Activated CD4-positive, alpha-beta memory T cell treated with anti-CD3 and anti-CD28 coated beads, Interleukin-2, amount 10 ng/mL, durations not matched to agents 7 days and 5 days (primary cell): ENCODE results near the gene OGFOD3. TPM values are rescaled to one million over a fixed set of nuclear protein-coding genes. Genes with fewer than 3 reads are reported as not detected.

Source experiments
- CTCF ChIA-PET: fragments of 350-600 bp; sonication (Branson Sonifier 250); formaldehyde crosslinking; loops from one replicate; lab custom pipeline; 2021; ENCODE audit warnings: antibody characterized with exemption, inconsistent platforms; lab: Charles Lee
- POLR2A ChIA-PET: fragments of 350-600 bp; sonication (Branson Sonifier 250); formaldehyde crosslinking; loops from one replicate; lab custom pipeline; 2021; ENCODE audit warnings: antibody characterized with exemption; lab: Charles Lee
- DNase-seq: peaks from one replicate; pipeline ENCODE4 v3.0.0-alpha.2; 2020
- H3K27ac Mint-ChIP-seq: one replicate; pipeline ENCODE4 v1.8.0; 2021; ENCODE audit warnings: mild to moderate bottlenecking, mixed read lengths
- H3K27me3 Mint-ChIP-seq: one replicate; pipeline ENCODE4 v1.8.0; 2021; ENCODE audit warnings: mixed read lengths
- H3K36me3 Mint-ChIP-seq: one replicate; pipeline ENCODE4 v1.8.0; 2021; ENCODE audit warnings: low read depth, mixed read lengths
- H3K4me1 Mint-ChIP-seq: one replicate; pipeline ENCODE4 v1.8.0; 2021; ENCODE audit warnings: mixed read lengths
- H3K4me3 Mint-ChIP-seq: one replicate; pipeline ENCODE4 v1.8.0; 2021; ENCODE audit warnings: mild to moderate bottlenecking, mixed read lengths
- H3K9me3 Mint-ChIP-seq: one replicate; pipeline ENCODE4 v1.8.0; 2021; ENCODE audit warnings: mixed read lengths
- total RNA-seq, 2 experiments: library from RNA; stranded (reverse); gene quantifications; one replicate each; pipeline ENCODE4 v1.2.3, GENCODE V29; 2021

OGFOD3 gene
- total RNA-seq, 2 experiments from 2014 or later: 26.7 to 29.4 TPM

DNA sequence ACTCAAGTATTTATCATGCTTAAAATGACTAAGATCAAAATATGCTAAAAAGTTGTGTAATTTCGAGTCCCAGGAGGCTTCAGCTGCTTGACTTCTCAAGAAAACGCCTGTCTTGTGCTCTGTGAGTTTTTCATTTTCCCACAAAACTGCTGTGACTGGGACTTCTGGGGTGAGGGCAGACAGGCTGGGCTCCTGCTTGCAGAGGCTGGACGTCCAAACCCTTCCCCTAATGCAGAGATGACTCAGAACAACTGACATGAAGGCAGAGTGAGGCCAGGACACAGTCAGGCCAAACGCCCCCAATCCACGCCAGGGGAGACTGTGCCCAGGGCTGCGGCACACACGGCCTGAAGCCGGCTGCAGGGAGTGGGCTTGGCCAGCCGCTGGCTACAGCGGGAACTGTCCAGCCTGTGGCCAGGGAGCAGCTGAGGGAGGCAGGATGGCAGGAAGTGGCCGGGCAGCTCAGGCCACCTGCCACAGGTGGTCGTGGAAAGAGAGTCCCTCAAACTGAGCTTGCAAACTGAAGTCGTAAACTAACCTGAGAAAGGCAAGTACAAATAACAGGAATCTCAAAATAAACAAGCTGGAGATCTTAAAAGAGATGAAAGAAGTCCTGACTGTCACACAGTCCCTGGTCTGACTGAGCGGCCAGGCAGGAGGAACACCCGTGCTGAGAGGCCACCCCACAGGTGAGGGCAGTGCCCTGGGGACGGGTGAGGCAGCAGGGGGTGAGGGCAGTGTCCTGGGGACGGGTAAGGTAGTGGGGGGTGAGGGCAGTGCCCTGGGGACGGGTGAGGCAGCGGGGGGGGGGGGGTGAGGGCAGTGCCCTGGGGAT is 21.6 kb downstream of the OGFOD3 start:
- Mint-ChIP-seq H3K4me3 (no peak overlapping the region), H3K4me1 (peaks cover 16% of the 10 kb centered on the region), H3K27ac (no peak overlapping the region), H3K36me3 (peaks cover 7% of the 10 kb centered on the region), H3K9me3 (no peaks in the 10 kb centered on the region), H3K27me3 (no peaks in the 10 kb centered on the region)
- DNase-seq: no peak
- CTCF ChIA-PET: no interaction called here
- POLR2A ChIA-PET: no interaction called here

DNA sequence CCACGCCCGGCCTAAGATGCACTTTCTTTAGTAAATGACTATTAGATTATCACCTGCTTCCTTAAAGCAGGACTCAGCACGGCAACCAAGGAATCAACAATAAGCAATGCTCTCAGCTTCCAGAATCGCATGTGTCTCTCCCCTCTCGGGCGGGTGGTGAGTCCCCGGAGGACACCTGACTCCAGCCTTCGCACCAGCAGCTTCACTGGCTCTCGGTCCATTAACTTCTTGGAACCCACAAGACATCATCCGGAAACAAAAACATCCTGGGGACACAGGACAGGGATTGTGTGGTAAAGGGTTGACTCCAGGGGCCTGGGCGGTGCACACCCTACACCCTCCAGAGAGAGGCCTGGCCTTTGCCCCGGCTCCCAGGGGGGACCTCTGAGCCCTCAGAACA is 24.1 kb downstream of the OGFOD3 start:
- ChIA-PET POLR2A (no interaction called here), CTCF (no interaction called here)
- Mint-ChIP-seq H3K36me3 (peaks cover 3% of the 10 kb centered on the region), H3K9me3 (no peaks in the 10 kb centered on the region), H3K27me3 (no peaks in the 10 kb centered on the region), H3K27ac (no peak overlapping the region), H3K4me1 (no peaks in the 10 kb centered on the region), H3K4me3 (no peak overlapping the region)
- no peak for DNase-seq

DNA sequence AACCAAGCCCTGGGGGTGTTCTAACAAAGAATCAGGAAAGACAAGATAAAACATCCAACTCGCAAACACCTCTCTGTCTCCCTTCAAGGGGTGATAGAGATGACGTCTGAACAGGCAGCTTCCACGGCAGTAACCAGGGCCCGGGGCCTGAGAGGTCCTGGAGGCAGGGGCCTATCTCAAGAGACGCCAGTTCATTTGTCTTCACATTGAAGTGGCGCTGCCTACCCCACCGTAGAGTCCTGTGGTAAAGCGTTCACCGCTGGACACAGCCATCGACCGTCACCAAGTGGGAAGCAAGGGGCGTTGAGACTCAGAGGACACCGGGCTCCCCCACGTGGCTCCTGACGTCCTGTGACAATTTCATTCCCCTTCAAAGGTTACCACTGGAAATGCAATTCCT is 25.4 kb downstream of the OGFOD3 start:
- Mint-ChIP-seq H3K27me3 (no peaks in the 10 kb centered on the region), H3K27ac (no peak overlapping the region), H3K36me3 (peaks cover 3% of the 10 kb centered on the region), H3K9me3 (no peaks in the 10 kb centered on the region), H3K4me1 (no peaks in the 10 kb centered on the region), H3K4me3 (no peak overlapping the region)
- ChIA-PET CTCF (no interaction called here), POLR2A (no interaction called here)
- no peak for DNase-seq

DNA sequence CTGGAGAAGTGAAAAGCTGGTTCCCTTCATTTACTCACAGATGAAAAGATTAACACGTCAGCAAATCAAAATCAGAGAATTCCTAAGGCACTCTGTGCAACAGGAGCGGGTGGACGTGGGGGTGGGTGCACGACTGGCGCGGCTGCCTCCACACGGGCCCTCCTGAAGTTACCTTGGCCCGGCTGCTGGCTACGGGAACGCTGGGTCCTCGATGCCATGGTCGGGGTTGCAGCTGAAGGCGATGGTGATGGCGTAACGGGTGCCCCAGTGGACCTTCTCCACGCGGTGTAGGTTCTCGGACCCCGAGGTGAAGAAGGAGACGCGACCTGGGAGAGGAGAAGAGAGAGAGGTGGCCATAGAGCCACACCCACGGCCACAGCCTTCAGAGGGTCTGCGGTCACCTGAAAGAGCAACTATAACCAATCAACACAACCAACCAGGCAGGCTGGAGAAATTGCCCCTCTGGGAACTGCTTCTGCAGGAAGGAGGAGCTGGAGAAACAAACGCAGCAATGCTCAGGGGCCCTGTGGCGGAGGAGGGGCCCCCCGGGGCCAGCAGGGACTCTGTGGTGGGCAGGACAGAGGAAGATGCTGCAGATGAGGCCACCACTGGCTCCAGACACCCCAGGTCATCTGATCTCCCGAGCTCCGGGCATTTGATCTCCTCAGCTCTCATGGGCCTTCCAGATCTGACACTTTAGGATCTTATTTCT is 26.0 kb downstream of the OGFOD3 start:
- ChIA-PET POLR2A (no interaction called here), CTCF (interaction anchor here (0.6 kb wide), 1 partner anchor 10 kb away, joined by 3 read pairs; no protein-coding TSS in a partner anchor)
- no peak overlapping the region for H3K27ac Mint-ChIP-seq
- H3K36me3 Mint-ChIP-seq: peaks cover 3% of the 10 kb centered on the region
- no peaks in the 10 kb centered on the region for H3K27me3 Mint-ChIP-seq
- H3K9me3 Mint-ChIP-seq: no peaks in the 10 kb centered on the region
- H3K4me1 Mint-ChIP-seq: peaks cover 1% of the 10 kb centered on the region
- no peak overlapping the region for H3K4me3 Mint-ChIP-seq
- no peak for DNase-seq

DNA sequence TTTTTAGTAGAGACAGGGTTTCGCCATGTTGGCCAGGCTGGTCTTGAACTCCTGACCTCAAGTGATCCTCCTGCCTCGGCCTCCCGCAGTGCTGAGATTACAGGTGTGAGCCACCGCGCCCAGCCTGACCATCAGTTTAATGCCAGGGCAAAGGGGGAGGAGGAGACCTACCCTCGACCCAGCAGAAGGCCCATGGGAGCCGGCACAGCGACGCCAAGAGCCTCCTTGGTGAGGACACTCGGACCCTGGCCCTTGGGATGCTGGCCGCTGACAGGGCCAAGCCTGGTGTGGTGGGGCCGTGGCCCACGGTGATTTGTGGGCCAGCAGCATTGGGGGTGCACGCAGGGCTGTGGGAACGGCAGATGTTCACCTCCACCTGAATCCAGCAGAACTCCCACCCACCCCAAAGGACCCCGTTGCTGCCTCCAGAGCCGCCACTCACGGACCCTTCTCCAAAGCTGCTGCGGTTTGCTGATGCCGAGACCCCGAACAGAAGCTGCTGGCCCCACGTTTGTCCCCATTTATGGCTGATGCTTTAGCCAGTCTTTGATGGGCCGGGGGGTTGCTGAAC is 26.8 kb downstream of the OGFOD3 start:
- no peak for DNase-seq

DNA sequence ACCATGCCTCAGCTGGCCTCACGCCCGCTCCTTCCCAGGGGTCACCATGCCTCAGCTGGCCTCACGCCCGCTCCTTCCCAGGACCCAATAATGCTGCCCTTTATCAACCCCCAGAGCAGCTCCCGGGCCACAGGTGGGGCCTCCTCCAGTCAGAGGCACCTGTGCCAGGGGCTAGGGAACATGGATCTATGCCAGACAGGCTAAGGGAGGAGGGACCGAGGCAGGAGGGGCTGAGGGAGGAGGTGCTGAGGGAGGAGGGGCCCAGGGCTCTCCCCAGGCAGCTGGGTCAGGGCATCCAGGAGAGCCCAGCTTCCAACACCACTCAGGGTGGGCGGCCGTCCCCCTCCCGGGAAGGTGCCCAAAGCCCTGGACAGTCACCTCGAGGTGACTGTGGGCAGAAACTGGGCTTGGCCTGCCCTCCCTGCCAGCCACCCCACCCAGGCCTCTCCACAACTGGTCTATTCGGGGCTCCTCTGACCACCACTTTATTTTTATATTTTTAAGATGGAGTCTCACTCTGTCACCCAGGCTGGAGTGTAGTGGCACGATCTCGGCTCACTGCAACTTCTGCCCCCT is 27.4 kb downstream of the OGFOD3 start:
- peaks cover 3% of the 10 kb centered on the region for H3K36me3 Mint-ChIP-seq
- no peak overlapping the region for H3K27ac Mint-ChIP-seq
- H3K4me1 Mint-ChIP-seq: peaks cover 1% of the 10 kb centered on the region
- POLR2A ChIA-PET: no interaction called here
- H3K27me3 Mint-ChIP-seq: no peaks in the 10 kb centered on the region
- CTCF ChIA-PET: no interaction called here
- DNase-seq: no peak
- no peaks in the 10 kb centered on the region for H3K9me3 Mint-ChIP-seq
- no peak overlapping the region for H3K4me3 Mint-ChIP-seq

More for the DNA sequence above, 26.8 kb downstream of the OGFOD3 start:
- CTCF ChIA-PET: no interaction called here
- H3K4me1 Mint-ChIP-seq: peaks cover 1% of the 10 kb centered on the region
- POLR2A ChIA-PET: no interaction called here
- H3K27me3 Mint-ChIP-seq: no peaks in the 10 kb centered on the region
- no peak overlapping the region for H3K27ac Mint-ChIP-seq
- peaks cover 3% of the 10 kb centered on the region for H3K36me3 Mint-ChIP-seq
- H3K9me3 Mint-ChIP-seq: no peaks in the 10 kb centered on the region
- H3K4me3 Mint-ChIP-seq: no peak overlapping the region

DNA sequence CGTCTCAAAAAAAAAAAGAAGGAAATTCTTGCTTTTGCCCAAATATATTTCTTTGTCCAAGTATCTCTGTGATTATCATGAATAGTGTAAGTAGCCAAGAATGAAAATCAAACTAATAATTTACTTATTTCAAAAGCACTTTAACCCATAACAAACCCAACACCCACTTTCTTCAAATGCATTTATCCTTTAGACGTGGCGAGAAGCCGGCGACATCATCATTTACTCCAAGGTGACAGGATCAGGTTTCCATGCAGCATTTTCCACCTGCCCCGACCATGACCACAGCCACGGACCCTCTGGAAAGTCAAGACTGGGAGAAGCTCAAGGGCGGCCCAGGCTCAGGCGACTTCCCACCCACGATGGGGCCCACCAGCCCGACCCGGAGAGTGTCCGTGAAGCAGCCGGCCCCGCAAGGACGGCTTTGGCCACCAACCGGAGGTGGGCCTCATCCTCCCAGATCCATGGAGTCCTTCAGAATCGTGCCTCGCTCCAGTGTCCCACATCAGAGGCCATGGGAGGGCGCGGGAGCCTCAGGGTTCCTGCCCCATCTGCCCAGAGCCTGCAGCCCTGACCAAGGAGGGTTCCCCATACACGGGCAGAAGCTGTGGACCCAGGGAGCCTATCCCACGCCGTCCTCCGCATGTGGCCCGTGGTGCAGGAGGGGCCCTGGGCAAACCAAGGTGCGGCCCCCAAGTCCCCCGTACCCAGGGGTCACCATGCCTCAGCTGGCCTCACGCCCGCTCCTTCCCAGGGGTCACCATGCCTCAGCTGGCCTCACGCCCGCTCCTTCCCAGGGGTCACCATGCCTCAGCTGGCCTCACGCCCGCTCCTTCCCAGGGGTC is 28.1 kb downstream of the OGFOD3 start:
- no peak overlapping the region for H3K4me3 Mint-ChIP-seq
- H3K27me3 Mint-ChIP-seq: no peaks in the 10 kb centered on the region
- no peaks in the 10 kb centered on the region for H3K9me3 Mint-ChIP-seq
- ChIA-PET POLR2A (no interaction called here), CTCF (interaction anchor here (0.7 kb wide), 1 partner anchor 11 kb away, joined by 3 read pairs; no protein-coding TSS in a partner anchor)
- H3K36me3 Mint-ChIP-seq: peaks cover 3% of the 10 kb centered on the region
- no peak overlapping the region for H3K27ac Mint-ChIP-seq
- DNase-seq: no peak
- H3K4me1 Mint-ChIP-seq: peaks cover 1% of the 10 kb centered on the region

DNA sequence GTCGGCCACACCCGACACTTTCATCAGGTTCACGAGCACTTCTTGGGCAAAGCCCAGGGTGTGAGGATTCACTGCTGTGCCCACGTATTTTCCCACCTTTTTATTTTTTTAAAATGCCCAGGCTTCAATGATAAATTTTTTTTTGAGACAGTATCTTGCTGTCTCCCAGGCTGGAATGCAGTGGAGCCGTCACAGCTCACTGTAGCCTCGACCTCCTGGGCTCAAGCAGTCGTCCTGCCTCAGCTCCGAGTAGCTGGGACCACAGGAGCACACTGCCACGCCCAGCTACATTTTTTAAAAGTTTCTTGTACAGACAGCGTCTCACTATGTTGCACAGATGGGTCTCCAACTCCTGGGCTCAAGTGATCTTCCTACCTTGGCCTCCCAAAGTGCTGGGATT is 29.0 kb downstream of the OGFOD3 start:
- Mint-ChIP-seq H3K4me3 (no peak overlapping the region), H3K4me1 (peaks cover 1% of the 10 kb centered on the region), H3K27me3 (no peaks in the 10 kb centered on the region), H3K27ac (no peak overlapping the region), H3K9me3 (no peaks in the 10 kb centered on the region), H3K36me3 (peaks cover 3% of the 10 kb centered on the region)
- CTCF ChIA-PET: interaction anchor here (0.7 kb wide), 1 partner anchor 11 kb away, joined by 3 read pairs; no protein-coding TSS in a partner anchor
- POLR2A ChIA-PET: no interaction called here
- no peak for DNase-seq

DNA sequence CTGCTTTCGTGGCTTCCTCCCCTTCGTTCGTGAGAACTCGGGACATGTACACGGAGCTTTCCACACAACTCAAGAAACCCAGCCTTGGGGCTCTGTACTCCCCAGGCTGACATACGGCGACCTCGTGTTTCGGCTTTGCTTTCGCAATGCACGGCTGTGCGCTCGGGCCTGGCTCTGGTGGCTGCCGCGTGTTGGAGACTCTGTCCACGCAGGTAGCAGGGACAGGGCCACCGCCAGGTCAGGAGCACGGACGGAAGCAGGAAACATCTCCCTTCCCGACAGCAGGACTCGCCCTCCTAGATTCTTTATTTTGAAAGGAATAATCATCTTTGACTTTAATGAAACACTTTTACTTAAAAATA is 29.5 kb downstream of the OGFOD3 start:
- no peak for DNase-seq
- CTCF ChIA-PET: no interaction called here
- H3K36me3 Mint-ChIP-seq: peaks cover 3% of the 10 kb centered on the region
- no peak overlapping the region for H3K27ac Mint-ChIP-seq
- H3K27me3 Mint-ChIP-seq: no peaks in the 10 kb centered on the region
- peaks cover 1% of the 10 kb centered on the region for H3K4me1 Mint-ChIP-seq
- H3K9me3 Mint-ChIP-seq: no peaks in the 10 kb centered on the region
- no peak overlapping the region for H3K4me3 Mint-ChIP-seq
- POLR2A ChIA-PET: no interaction called here

DNA sequence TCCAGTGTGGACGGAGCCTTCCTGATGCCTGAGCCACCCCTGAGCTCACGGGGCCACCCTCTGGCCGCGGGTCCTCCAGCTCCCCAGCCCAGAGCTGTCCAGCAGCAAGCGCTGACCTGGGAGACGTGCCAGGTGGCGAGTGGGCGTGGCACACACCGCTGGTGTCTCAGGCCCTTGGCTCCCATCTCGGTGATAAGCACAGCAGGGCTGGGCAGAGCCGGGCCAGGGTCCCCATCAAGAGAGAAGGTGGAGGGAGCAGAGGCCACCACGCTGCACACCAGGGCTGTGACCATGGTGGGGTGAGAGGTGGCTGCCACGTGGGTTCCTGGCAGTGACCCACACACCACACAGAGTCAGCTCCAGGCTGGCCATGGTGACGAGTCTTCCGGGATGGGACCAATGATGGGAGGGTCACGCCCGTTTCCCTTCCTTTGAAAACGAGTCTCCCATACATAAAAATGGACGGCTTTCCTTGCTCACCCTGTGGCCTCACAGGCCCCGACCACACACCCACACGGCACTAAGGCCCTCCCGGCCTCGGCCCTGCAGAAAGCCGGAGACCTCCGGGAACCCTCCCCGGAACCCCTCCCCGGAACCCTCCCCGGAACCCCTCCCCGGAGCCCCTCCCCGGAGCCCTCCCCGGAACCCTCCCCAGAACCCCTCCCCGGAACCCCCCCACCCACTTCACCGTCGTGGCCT is 30.0 kb downstream of the OGFOD3 start:
- POLR2A ChIA-PET: no interaction called here
- Mint-ChIP-seq H3K4me3 (no peak overlapping the region), H3K4me1 (peaks cover 1% of the 10 kb centered on the region), H3K27ac (no peak overlapping the region), H3K9me3 (no peaks in the 10 kb centered on the region), H3K27me3 (no peaks in the 10 kb centered on the region), H3K36me3 (peaks cover 3% of the 10 kb centered on the region)
- CTCF ChIA-PET: no interaction called here
- DNase-seq: no peak

DNA sequence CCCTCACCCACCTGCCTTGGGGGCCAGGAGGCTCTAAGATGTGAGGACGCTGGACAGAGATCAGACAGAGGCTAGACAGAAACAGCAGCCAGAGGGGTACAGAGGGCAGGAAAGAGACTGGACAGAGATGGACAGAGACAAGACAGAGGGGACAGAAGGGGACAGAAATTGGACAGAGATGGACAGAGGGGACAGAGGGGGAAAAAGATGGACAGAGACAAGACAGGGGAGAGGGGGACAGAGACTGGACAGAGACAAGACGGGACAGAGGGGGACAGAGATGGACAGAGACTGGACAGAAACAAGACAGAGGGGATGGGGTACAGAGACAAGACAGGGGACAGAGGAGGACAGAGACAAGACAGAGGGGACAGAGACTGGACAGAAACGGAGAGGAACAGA is 30.7 kb downstream of the OGFOD3 start:
- Mint-ChIP-seq H3K27me3 (no peaks in the 10 kb centered on the region), H3K27ac (no peak overlapping the region), H3K9me3 (no peaks in the 10 kb centered on the region), H3K4me1 (peaks cover 1% of the 10 kb centered on the region), H3K4me3 (no peak overlapping the region), H3K36me3 (peaks cover under 1% of the 10 kb centered on the region)
- POLR2A ChIA-PET: no interaction called here
- no peak for DNase-seq
- CTCF ChIA-PET: no interaction called here
